Adrenal gland (tissue), 5 donors: Measurements from ENCODE around the gene CDK15.

Experiments
- CTCF ChIP-seq, 6 experiments: fragments of 450-650 bp in 4 of 6; fragments of 200-600 bp in 2 of 6; sonication (generic) in 1 of 6; IDR thresholded peaks; 1 replicate in 5 of 6; 2 replicates in 1 of 6; pipeline versions ENCODE4 v1.5.1 to v1.8.0; 2016 to 2021; ENCODE audit warnings: antibody characterized with exemption in 6 of 6, mild to moderate bottlenecking in 2 of 6, moderate library complexity in 1 of 6
- POLR2A ChIP-seq, 2 donors: fragments of 450-650 bp; IDR thresholded peaks; one replicate each; pipeline ENCODE4 v1.6.1; 2017; ENCODE audit warnings: antibody characterized with exemption in 2 of 2, mild to moderate bottlenecking in 2 of 2, moderate library complexity in 1 of 2
- donor health status: DM: no; HTN: no; CAD: no.

- TF ChIP-seq POLR2A (IDR thresholded peaks at IDR 0.05) (no peak), CTCF (IDR thresholded peaks at IDR 0.05) (no peak)
These were observed 28.5 kb upstream of the CDK15 start for GRCh38 chr2:201777869-201778268.
